ENCODE data around the gene C2orf49. TPM values are rescaled to one million over a fixed set of nuclear protein-coding genes. Genes with fewer than 3 reads are reported as not detected.

C2orf49 gene
- total RNA-seq, 1 experiment from 2014 or later: 24.8 TPM

- DNase-seq (ENCODE audit: low spot score): no peak
Observed at GRCh38 chr2:105373344-105373781, 36.0 kb downstream of the C2orf49 start.

GRCh38 chr2:105373895-105374401 is 36.6 kb downstream of the C2orf49 start:
- POLR2A ChIA-PET (ENCODE audit: low non-redundant PET): no interaction called here

More at GRCh38 chr2:105373344-105373781, 36.0 kb downstream of the C2orf49 start:
- TF ChIP-seq EZH2 (IDR thresholded peaks at IDR 0.05; ENCODE audit: borderline replicate concordance, low read depth, low read length, poor library complexity, severe bottlenecking) (no peak), CTCF (conservative IDR thresholded peaks at IDR 0.05; ENCODE audit: low read depth, low read length) (no peak)
- H3K27ac ChIP-seq (ENCODE audit: low read depth, low read length, poor library complexity, severe bottlenecking): no peak overlapping the region
- BruUV-seq (replicated peaks): no TSS peak
- no peaks in the 10 kb centered on the region for H3K36me3 ChIP-seq (ENCODE audit: insufficient read depth, low read length, poor library complexity, severe bottlenecking)
- no peaks in the 10 kb centered on the region for H3K9me3 ChIP-seq (ENCODE audit: low read depth, low read length, poor library complexity, severe bottlenecking)
- ChIA-PET POLR2A (ENCODE audit: low non-redundant PET) (no interaction called here), CTCF (no interaction called here)
- no peak overlapping the region for H3K4me3 ChIP-seq (ENCODE audit: low read depth, low read length, poor library complexity, severe bottlenecking)
- no peaks in the 10 kb centered on the region for H3K4me1 ChIP-seq (ENCODE audit: insufficient read depth, low read length, poor library complexity, severe bottlenecking)
- H3K27me3 ChIP-seq (replicated peaks; ENCODE audit: insufficient read depth, low read depth, low read length, poor library complexity): no peaks in the 10 kb centered on the region
- intact Hi-C loops (cut with micrococcal nuclease; ENCODE audit: unreplicated experiment): no loop called here

GRCh38 chr2:105375001-105375561 is 37.7 kb downstream of the C2orf49 start:
- intact Hi-C loops (cut with micrococcal nuclease; ENCODE audit: unreplicated experiment): no loop called here
- Histone ChIP-seq H3K36me3 (ENCODE audit: insufficient read depth, low read length, poor library complexity, severe bottlenecking) (no peaks in the 10 kb centered on the region), H3K4me3 (ENCODE audit: low read depth, low read length, poor library complexity, severe bottlenecking) (no peak overlapping the region), H3K27ac (ENCODE audit: low read depth, low read length, poor library complexity, severe bottlenecking) (no peak overlapping the region), H3K4me1 (ENCODE audit: insufficient read depth, low read length, poor library complexity, severe bottlenecking) (no peaks in the 10 kb centered on the region), H3K27me3 (replicated peaks; ENCODE audit: insufficient read depth, low read depth, low read length, poor library complexity) (no peaks in the 10 kb centered on the region), H3K9me3 (ENCODE audit: low read depth, low read length, poor library complexity, severe bottlenecking) (no peaks in the 10 kb centered on the region)
- POLR2A ChIA-PET (ENCODE audit: low non-redundant PET): no interaction called here
- no TSS peak for BruUV-seq (replicated peaks)
- CTCF ChIA-PET: no interaction called here
- TF ChIP-seq CTCF (conservative IDR thresholded peaks at IDR 0.05; ENCODE audit: low read depth, low read length) (no peak), EZH2 (IDR thresholded peaks at IDR 0.05; ENCODE audit: borderline replicate concordance, low read depth, low read length, poor library complexity, severe bottlenecking) (no peak)
- DNase-seq (ENCODE audit: low spot score): no peak

More at GRCh38 chr2:105373895-105374401, 36.6 kb downstream of the C2orf49 start:
- H3K27me3 ChIP-seq (replicated peaks; ENCODE audit: insufficient read depth, low read depth, low read length, poor library complexity): no peaks in the 10 kb centered on the region
- H3K9me3 ChIP-seq (ENCODE audit: low read depth, low read length, poor library complexity, severe bottlenecking): no peaks in the 10 kb centered on the region
- H3K36me3 ChIP-seq (ENCODE audit: insufficient read depth, low read length, poor library complexity, severe bottlenecking): no peaks in the 10 kb centered on the region
- no peaks in the 10 kb centered on the region for H3K4me1 ChIP-seq (ENCODE audit: insufficient read depth, low read length, poor library complexity, severe bottlenecking)
- CTCF ChIA-PET: no interaction called here
- BruUV-seq (replicated peaks): no TSS peak
- TF ChIP-seq EZH2 (IDR thresholded peaks at IDR 0.05; ENCODE audit: borderline replicate concordance, low read depth, low read length, poor library complexity, severe bottlenecking) (no peak), CTCF (conservative IDR thresholded peaks at IDR 0.05; ENCODE audit: low read depth, low read length) (no peak)
- no peak overlapping the region for H3K27ac ChIP-seq (ENCODE audit: low read depth, low read length, poor library complexity, severe bottlenecking)
- intact Hi-C loops (cut with micrococcal nuclease; ENCODE audit: unreplicated experiment): no loop called here
- no peak overlapping the region for H3K4me3 ChIP-seq (ENCODE audit: low read depth, low read length, poor library complexity, severe bottlenecking)
- DNase-seq (ENCODE audit: low spot score): no peak
